ENCODE results near the gene OPTC. TPM values are rescaled to one million over a fixed set of nuclear protein-coding genes. Genes with fewer than 3 reads are reported as not detected.

Gene OPTC
- total and polyA plus RNA-seq, 2 of the 8 experiments (the other 6 are each of a cell fraction or from before 2014, with no cell fraction given): 1.1 to 4.0 TPM

DNA sequence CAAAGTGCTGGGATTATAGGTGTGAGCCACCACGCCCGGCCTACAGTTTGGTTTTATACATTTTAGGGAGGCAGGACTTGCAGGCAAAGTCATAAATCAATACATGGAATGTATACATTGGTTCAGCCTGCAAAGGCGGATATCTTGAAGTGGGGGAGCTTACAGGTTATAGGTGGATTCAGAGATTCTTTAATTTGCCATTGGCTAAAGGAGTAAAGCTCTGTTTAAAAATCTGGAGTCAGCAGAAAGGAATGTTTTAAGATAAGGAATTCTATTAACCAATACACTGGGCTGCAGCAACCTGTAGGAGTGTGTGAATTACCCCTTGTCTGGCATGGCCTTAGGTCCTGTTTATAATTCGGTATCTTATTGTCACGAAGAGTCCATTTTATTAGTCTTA is 57.6 kb downstream of the OPTC start (continued):
- TF ChIP-seq, protein P1, sequence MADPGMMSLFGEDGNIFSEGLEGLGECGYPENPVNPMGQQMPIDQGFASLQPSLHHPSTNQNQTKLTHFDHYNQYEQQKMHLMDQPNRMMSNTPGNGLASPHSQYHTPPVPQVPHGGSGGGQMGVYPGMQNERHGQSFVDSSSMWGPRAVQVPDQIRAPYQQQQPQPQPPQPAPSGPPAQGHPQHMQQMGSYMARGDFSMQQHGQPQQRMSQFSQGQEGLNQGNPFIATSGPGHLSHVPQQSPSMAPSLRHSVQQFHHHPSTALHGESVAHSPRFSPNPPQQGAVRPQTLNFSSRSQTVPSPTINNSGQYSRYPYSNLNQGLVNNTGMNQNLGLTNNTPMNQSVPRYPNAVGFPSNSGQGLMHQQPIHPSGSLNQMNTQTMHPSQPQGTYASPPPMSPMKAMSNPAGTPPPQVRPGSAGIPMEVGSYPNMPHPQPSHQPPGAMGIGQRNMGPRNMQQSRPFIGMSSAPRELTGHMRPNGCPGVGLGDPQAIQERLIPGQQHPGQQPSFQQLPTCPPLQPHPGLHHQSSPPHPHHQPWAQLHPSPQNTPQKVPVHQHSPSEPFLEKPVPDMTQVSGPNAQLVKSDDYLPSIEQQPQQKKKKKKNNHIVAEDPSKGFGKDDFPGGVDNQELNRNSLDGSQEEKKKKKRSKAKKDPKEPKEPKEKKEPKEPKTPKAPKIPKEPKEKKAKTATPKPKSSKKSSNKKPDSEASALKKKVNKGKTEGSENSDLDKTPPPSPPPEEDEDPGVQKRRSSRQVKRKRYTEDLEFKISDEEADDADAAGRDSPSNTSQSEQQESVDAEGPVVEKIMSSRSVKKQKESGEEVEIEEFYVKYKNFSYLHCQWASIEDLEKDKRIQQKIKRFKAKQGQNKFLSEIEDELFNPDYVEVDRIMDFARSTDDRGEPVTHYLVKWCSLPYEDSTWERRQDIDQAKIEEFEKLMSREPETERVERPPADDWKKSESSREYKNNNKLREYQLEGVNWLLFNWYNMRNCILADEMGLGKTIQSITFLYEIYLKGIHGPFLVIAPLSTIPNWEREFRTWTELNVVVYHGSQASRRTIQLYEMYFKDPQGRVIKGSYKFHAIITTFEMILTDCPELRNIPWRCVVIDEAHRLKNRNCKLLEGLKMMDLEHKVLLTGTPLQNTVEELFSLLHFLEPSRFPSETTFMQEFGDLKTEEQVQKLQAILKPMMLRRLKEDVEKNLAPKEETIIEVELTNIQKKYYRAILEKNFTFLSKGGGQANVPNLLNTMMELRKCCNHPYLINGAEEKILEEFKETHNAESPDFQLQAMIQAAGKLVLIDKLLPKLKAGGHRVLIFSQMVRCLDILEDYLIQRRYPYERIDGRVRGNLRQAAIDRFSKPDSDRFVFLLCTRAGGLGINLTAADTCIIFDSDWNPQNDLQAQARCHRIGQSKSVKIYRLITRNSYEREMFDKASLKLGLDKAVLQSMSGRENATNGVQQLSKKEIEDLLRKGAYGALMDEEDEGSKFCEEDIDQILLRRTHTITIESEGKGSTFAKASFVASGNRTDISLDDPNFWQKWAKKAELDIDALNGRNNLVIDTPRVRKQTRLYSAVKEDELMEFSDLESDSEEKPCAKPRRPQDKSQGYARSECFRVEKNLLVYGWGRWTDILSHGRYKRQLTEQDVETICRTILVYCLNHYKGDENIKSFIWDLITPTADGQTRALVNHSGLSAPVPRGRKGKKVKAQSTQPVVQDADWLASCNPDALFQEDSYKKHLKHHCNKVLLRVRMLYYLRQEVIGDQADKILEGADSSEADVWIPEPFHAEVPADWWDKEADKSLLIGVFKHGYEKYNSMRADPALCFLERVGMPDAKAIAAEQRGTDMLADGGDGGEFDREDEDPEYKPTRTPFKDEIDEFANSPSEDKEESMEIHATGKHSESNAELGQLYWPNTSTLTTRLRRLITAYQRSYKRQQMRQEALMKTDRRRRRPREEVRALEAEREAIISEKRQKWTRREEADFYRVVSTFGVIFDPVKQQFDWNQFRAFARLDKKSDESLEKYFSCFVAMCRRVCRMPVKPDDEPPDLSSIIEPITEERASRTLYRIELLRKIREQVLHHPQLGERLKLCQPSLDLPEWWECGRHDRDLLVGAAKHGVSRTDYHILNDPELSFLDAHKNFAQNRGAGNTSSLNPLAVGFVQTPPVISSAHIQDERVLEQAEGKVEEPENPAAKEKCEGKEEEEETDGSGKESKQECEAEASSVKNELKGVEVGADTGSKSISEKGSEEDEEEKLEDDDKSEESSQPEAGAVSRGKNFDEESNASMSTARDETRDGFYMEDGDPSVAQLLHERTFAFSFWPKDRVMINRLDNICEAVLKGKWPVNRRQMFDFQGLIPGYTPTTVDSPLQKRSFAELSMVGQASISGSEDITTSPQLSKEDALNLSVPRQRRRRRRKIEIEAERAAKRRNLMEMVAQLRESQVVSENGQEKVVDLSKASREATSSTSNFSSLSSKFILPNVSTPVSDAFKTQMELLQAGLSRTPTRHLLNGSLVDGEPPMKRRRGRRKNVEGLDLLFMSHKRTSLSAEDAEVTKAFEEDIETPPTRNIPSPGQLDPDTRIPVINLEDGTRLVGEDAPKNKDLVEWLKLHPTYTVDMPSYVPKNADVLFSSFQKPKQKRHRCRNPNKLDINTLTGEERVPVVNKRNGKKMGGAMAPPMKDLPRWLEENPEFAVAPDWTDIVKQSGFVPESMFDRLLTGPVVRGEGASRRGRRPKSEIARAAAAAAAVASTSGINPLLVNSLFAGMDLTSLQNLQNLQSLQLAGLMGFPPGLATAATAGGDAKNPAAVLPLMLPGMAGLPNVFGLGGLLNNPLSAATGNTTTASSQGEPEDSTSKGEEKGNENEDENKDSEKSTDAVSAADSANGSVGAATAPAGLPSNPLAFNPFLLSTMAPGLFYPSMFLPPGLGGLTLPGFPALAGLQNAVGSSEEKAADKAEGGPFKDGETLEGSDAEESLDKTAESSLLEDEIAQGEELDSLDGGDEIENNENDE (IDR thresholded peaks at IDR 0.05; ENCODE audit: insufficient replicate concordance, low read length): no peak
- TF ChIP-seq SP2 (IDR thresholded peaks at IDR 0.05; ENCODE audit: low read length): no peak
- TF ChIP-seq, protein P2, sequence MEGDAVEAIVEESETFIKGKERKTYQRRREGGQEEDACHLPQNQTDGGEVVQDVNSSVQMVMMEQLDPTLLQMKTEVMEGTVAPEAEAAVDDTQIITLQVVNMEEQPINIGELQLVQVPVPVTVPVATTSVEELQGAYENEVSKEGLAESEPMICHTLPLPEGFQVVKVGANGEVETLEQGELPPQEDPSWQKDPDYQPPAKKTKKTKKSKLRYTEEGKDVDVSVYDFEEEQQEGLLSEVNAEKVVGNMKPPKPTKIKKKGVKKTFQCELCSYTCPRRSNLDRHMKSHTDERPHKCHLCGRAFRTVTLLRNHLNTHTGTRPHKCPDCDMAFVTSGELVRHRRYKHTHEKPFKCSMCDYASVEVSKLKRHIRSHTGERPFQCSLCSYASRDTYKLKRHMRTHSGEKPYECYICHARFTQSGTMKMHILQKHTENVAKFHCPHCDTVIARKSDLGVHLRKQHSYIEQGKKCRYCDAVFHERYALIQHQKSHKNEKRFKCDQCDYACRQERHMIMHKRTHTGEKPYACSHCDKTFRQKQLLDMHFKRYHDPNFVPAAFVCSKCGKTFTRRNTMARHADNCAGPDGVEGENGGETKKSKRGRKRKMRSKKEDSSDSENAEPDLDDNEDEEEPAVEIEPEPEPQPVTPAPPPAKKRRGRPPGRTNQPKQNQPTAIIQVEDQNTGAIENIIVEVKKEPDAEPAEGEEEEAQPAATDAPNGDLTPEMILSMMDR (IDR thresholded peaks at IDR 0.05; ENCODE audit: control extremely low read depth in 1 of 3, insufficient read depth in 1 of 3, low read depth in 1 of 3, low read length in 3 of 3): no peak
- TF ChIP-seq, protein P3, sequence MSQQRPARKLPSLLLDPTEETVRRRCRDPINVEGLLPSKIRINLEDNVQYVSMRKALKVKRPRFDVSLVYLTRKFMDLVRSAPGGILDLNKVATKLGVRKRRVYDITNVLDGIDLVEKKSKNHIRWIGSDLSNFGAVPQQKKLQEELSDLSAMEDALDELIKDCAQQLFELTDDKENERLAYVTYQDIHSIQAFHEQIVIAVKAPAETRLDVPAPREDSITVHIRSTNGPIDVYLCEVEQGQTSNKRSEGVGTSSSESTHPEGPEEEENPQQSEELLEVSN (IDR thresholded peaks at IDR 0.05): no peak
- no peak for TF ChIP-seq KDM5A (IDR thresholded peaks at IDR 0.05; ENCODE audit: low read length)
- TF ChIP-seq FOSL1 (IDR thresholded peaks at IDR 0.05; ENCODE audit: insufficient read depth, low read depth, low read length): no peak
- no peak for TF ChIP-seq POLR2AphosphoS5 (IDR thresholded peaks at IDR 0.05; ENCODE audit: low read depth, low read length)
- no peak for TF ChIP-seq POLR2A (IDR thresholded peaks at IDR 0.05; ENCODE audit: control extremely low read depth in 1 of 2, low read depth in 2 of 2, low read length in 2 of 2)
- no peak for TF ChIP-seq KDM4A (IDR thresholded peaks at IDR 0.05; ENCODE audit: low read depth, low read length, severe bottlenecking)
